DND-41 (cell line): Measurements from ENCODE around the gene EGF.

Experiments used
- CTCF ChIP-seq: IDR thresholded peaks from 2 replicates; pipeline ENCODE4 v1.5.1; 2012; ENCODE audit warnings: borderline replicate concordance, low read length, moderate library complexity, mild to moderate bottlenecking; ENCODE audit not compliant: poor library complexity, severe bottlenecking; ENCODE audit errors: extremely low read depth
- EZH2 ChIP-seq: IDR thresholded peaks from 3 replicates; pipeline ENCODE4 v1.6.1; 2012; ENCODE audit warnings: borderline replicate concordance, low read depth, mild to moderate bottlenecking, moderate library complexity, low read length, inconsistent platforms; ENCODE audit not compliant: severe bottlenecking

GRCh38 chr4:109985993-109986974 is 73.6 kb downstream of the EGF start:
- no peak for TF ChIP-seq CTCF
- TF ChIP-seq EZH2 = no peak
